ENCODE data around the gene UNK. TPM values are rescaled to one million over a fixed set of nuclear protein-coding genes. Genes with fewer than 3 reads are reported as not detected.
A peak's percentile ranks its signal among the peaks of the same experiment; 100 is the strongest.

UNK gene
- total and polyA plus RNA-seq, 2 donors (not counting 1 experiment from before 2014, with no cell fraction given), result 15.0 to 15.2 TPM

DNA sequence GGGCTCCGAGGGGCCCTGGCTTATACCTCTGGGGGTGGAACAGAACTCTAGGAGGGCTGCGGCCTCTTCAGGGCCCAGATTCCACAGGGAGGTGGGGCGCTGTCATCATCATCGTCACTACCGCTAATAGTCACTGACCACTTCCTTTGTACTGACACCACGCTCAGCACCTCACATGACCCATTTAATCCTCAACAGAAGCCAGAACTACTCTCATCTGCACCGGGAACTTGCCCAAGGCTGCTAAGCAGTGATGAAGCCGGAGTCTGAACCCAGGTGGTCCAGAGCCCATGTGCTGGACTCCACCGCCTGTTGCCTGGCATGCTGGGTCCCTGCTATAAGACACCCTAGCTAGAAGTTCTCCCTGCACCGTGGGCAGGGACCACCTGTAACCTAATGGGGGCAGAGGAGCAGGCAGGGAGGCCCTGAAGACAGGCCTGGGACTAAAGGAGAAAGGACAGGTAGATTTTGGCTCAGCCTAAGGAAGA lies 47.6 kb downstream of the UNK start:
- H2AFZ ChIP-seq (ENCODE audit: low read length), result no peak overlapping the region
- no peaks in the 10 kb centered on the region for H3K9me3 ChIP-seq (ENCODE audit: control insufficient read depth, insufficient read depth, low read depth, low read length)
- TF ChIP-seq, protein P1, sequence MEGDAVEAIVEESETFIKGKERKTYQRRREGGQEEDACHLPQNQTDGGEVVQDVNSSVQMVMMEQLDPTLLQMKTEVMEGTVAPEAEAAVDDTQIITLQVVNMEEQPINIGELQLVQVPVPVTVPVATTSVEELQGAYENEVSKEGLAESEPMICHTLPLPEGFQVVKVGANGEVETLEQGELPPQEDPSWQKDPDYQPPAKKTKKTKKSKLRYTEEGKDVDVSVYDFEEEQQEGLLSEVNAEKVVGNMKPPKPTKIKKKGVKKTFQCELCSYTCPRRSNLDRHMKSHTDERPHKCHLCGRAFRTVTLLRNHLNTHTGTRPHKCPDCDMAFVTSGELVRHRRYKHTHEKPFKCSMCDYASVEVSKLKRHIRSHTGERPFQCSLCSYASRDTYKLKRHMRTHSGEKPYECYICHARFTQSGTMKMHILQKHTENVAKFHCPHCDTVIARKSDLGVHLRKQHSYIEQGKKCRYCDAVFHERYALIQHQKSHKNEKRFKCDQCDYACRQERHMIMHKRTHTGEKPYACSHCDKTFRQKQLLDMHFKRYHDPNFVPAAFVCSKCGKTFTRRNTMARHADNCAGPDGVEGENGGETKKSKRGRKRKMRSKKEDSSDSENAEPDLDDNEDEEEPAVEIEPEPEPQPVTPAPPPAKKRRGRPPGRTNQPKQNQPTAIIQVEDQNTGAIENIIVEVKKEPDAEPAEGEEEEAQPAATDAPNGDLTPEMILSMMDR (conservative IDR thresholded peaks at IDR 0.05 in 1 of 2, IDR thresholded peaks at IDR 0.05 in 1 of 2; ENCODE audit: low read depth in 1 of 2, low read length in 2 of 2), result no peak
- no peak for TF ChIP-seq EZH2 (IDR thresholded peaks at IDR 0.05; ENCODE audit: low read length, missing control alignments)
- no peaks in the 10 kb centered on the region for H3K36me3 ChIP-seq (ENCODE audit: control insufficient read depth, insufficient read depth, low read length)
- H3K79me2 ChIP-seq (ENCODE audit: control insufficient read depth, insufficient read depth, low read length), result no peaks in the 10 kb centered on the region
- H3K27me3 ChIP-seq (ENCODE audit: control insufficient read depth, insufficient read depth, low read length), result no peaks in the 10 kb centered on the region
- no peak overlapping the region for H3K27ac ChIP-seq (ENCODE audit: insufficient read depth, low read length)
- no peaks in the 10 kb centered on the region for H4K20me1 ChIP-seq (ENCODE audit: control insufficient read depth, extremely low read depth, insufficient read depth, low read length)
- H3K9ac ChIP-seq (ENCODE audit: insufficient read depth, low read length), result no peak overlapping the region
- H3K4me2 ChIP-seq (ENCODE audit: extremely low read depth, insufficient read depth, low read length), result no peak overlapping the region
- DNase-seq (ENCODE audit: low read depth in 2 of 2), result peak; percentile 61 to 89
- no peak overlapping the region for H3K4me3 ChIP-seq (replicated peaks in 1 of 4; ENCODE audit: control extremely low read depth in 1 of 4, insufficient read depth in 1 of 4, low read depth in 3 of 4, low read length in 4 of 4)
- no peaks in the 10 kb centered on the region for H3K4me1 ChIP-seq (ENCODE audit: control insufficient read depth, extremely low read depth, insufficient read depth, low read length)

DNA sequence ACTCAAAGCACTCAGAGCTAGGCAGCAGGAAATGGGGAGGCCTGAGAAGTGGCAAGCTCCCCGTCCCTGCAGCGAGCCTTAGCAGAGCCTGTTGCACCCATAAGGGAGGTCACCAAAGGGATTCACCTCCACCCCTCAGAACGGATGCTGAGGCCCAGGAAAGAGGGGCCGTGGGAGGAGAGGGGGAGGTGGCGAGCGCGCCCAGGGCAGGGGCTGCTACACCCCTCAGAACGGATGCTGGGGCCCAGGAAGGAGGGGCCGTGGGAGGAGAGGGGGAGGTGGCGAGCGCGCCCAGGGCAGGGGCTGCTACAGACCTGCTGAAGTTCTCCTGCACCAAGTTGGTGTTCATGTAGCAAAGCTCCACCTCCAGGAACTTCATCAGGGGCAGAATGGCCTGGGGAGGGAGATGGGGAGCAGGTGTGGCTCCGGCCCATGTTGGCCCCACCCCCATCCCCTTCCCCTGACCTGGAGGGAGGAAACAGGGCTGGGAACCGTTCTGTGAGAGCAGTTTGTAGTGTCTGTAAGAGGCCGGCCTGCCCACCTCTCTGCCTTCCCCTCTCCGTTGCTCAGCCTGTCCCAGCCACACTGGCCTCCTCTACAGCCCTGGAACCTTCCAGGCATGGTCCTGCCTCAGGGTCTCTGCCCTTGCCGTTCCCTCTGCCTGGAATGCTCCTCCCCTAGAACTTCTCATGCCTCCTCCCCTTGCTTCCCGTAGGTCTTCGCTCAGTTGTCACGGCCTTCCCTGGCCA lies 48.2 kb downstream of the UNK start:
- TF ChIP-seq, protein P1 (conservative IDR thresholded peaks at IDR 0.05 in 1 of 2, IDR thresholded peaks at IDR 0.05 in 1 of 2; ENCODE audit: low read depth in 1 of 2, low read length in 2 of 2), result no peak
- no peak for TF ChIP-seq EZH2 (IDR thresholded peaks at IDR 0.05; ENCODE audit: low read length, missing control alignments)
- no peak overlapping the region for H2AFZ ChIP-seq (ENCODE audit: low read length)
- no peak for DNase-seq (ENCODE audit: low read depth in 2 of 2)
- H3K4me3 ChIP-seq (replicated peaks in 1 of 4; ENCODE audit: control extremely low read depth in 1 of 4, insufficient read depth in 1 of 4, low read depth in 3 of 4, low read length in 4 of 4), result no peak overlapping the region
- H3K27ac ChIP-seq (ENCODE audit: insufficient read depth, low read length), result no peak overlapping the region
- H3K9ac ChIP-seq (ENCODE audit: insufficient read depth, low read length), result no peak overlapping the region
- H3K9me3 ChIP-seq (ENCODE audit: control insufficient read depth, insufficient read depth, low read depth, low read length), result no peaks in the 10 kb centered on the region
- H3K36me3 ChIP-seq (ENCODE audit: control insufficient read depth, insufficient read depth, low read length), result no peaks in the 10 kb centered on the region
- no peaks in the 10 kb centered on the region for H4K20me1 ChIP-seq (ENCODE audit: control insufficient read depth, extremely low read depth, insufficient read depth, low read length)
- H3K79me2 ChIP-seq (ENCODE audit: control insufficient read depth, insufficient read depth, low read length), result no peaks in the 10 kb centered on the region
- H3K4me2 ChIP-seq (ENCODE audit: extremely low read depth, insufficient read depth, low read length), result no peak overlapping the region
- H3K4me1 ChIP-seq (ENCODE audit: control insufficient read depth, extremely low read depth, insufficient read depth, low read length), result no peaks in the 10 kb centered on the region
- no peaks in the 10 kb centered on the region for H3K27me3 ChIP-seq (ENCODE audit: control insufficient read depth, insufficient read depth, low read length)

DNA sequence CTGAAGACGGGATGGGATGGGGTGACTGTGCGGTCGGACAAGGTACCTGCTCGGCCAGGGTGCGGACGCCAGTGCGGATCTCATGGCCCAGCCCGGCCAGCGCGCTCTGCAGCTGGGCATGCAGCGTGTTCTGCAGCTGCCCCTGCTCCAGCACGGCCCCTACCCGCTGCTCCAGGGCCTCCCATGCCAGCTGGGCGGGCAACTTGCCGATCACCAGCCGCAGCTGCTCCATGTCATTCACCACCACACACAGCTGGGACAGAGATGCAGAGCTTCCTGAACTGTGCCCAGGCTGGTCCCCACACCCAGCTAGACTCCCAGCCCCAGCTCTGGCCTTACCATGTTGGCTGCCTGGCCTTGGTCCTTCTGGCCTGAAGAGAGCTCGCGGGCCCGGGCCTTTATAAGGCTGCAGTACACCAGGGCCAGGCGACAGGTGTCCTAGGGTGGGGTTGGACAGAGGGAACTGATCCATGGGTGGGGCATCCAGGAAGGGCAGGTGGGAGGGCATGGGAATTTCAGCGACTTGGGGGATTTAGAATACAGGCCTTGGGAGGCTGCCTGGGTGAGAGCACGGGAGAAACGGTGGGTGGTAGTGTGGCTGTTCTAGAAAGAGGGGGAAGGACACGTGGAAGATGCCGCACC lies 49.8 kb downstream of the UNK start:
- no peak for DNase-seq (ENCODE audit: low read depth in 2 of 2)
- Histone ChIP-seq H3K9ac (ENCODE audit: insufficient read depth, low read length) (no peak overlapping the region), H3K79me2 (ENCODE audit: control insufficient read depth, insufficient read depth, low read length) (no peaks in the 10 kb centered on the region), H3K27me3 (ENCODE audit: control insufficient read depth, insufficient read depth, low read length) (no peaks in the 10 kb centered on the region), H3K4me3 (replicated peaks in 1 of 4; ENCODE audit: control extremely low read depth in 1 of 4, insufficient read depth in 1 of 4, low read depth in 3 of 4, low read length in 4 of 4) (no peak overlapping the region), H3K36me3 (ENCODE audit: control insufficient read depth, insufficient read depth, low read length) (no peaks in the 10 kb centered on the region), H2AFZ (ENCODE audit: low read length) (no peak overlapping the region), H3K27ac (ENCODE audit: insufficient read depth, low read length) (no peak overlapping the region), H3K4me1 (ENCODE audit: control insufficient read depth, extremely low read depth, insufficient read depth, low read length) (no peaks in the 10 kb centered on the region), H3K9me3 (ENCODE audit: control insufficient read depth, insufficient read depth, low read depth, low read length) (no peaks in the 10 kb centered on the region), H4K20me1 (ENCODE audit: control insufficient read depth, extremely low read depth, insufficient read depth, low read length) (no peaks in the 10 kb centered on the region), H3K4me2 (ENCODE audit: extremely low read depth, insufficient read depth, low read length) (no peak overlapping the region)
- TF ChIP-seq, protein P1 (conservative IDR thresholded peaks at IDR 0.05 in 1 of 2, IDR thresholded peaks at IDR 0.05 in 1 of 2; ENCODE audit: low read depth in 1 of 2, low read length in 2 of 2), result no peak
- TF ChIP-seq EZH2 (IDR thresholded peaks at IDR 0.05; ENCODE audit: low read length, missing control alignments), result no peak
